CMK (cell line): ENCODE data around the gene DOCK1.

Experiments
- DNase-seq: peaks from one replicate; pipeline ENCODE4 v3.0.0-alpha.2; 2010; ENCODE audit warnings: low read depth

Gene DOCK1

DNA sequence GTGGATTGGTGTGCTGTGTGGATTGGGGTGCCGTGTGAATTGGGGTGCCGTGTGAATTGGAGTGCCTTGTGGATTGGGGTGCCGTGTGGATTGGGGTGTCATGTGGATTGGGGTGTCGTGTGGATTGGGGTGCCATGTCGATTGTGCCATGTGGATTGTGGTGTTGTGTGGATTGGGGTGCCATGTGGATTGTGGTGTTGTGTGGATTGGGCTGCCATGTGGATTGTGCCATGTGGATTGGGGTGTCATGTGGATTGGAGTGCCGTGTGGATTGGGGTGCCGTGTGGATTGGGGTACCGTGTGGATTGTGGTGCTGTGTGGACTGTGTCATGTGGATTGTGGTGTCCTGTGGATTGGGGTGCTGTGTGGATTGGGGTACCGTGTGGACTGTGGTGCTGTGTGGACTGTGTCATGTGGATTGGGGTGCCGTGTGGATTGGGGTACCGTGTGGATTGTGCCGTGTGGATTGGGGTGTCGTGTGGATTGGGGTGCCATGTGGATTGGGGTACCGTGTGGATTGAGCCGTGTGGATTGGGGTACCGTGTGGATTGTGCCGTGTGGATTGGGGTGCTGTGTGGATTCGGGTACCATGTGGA is 523.3 kb downstream of the DOCK1 start:
- no peak for DNase-seq

DNA sequence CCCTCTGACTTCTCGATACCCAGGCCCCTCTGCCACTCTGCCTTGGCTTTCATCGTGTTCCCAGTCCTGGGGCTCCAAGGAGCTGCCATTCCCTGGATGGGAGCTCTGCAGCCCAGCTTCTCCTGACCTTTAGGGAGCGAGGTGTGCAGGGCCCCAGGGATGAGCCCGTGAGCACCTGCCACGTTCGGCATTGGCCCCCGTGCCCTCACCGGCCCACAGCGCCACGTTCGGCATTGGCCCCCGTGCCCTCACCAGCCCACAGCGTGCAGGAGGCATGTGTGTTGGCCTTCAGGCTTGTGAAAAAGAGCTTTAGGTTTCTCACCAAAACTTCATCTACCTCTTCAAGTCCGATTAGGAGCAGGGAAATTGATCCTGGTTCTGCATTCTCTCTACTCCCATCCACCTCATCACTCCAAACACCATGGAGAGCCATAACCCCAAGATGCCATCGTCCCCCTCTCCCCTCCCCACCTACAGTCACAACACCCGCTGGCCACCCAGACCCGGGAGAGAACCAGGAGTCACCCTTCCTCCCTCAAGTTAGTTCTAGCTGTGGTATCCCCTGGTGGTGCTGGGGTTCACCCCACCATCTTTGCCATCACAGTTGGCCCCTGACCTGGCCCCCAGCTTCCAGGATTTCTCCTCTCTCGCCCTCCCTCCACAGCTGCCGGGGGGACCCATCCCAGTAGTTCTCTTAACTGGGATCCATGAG is 524.5 kb downstream of the DOCK1 start:
- no peak for DNase-seq

DNA sequence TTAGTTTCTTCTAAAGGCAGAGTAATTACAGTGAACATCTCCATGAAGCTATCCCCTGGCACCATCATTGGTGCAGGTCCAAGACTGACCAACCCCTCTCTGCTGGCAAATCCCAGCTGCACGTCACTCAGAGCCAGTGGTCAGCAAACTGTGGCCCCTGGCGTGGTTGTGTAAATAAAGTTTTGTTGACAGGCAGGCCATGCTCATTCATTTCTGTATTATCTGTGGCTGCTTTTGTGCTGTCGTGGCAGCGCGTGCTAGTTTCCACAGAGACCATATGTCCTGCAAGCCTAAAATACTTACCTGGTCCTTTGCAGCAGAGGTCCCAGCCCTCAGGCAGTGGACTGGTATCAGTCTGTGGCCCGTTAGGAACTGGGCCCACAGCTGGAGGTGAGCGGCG is 526.3 kb downstream of the DOCK1 start:
- no peak for DNase-seq

DNA sequence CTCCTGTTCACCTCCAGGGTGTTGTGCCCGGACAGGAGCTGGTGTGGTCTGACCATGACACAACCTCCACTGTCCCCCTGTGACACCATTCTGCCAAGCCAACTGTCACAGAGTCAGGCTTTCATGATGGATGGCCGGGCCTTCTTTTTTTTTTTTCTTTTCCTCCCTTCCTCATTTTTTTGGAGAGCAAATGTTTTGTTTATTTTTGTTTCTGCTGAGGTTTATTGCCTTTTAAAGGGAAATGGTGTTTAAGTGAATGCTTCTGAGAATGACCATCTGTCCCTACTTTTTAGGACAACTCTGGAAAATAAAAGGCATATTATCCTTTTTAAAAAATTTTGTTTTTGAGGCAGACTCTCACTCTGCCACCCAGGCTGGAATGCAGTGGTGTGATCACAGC is 528.8 kb downstream of the DOCK1 start:
- DNase-seq, result no peak

DNA sequence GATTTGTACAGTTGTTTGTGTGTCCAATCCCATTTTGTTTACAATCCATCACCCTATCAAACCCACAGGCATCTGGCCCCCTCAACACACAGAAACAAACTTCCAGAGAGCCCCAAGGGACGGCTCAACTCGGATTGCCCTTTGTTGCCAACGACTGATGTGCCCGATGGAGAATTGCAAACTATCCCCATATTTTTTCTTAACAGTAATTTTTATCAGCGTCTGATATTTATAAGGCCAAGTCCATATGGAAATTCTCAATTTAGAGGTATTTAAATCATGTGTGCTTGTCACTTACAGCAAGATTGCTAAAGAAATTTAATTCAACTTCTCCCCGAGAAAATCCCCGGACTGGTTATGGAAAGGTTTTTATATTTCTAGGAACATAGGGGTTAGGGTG is 530.0 kb downstream of the DOCK1 start:
- no peak for DNase-seq

DNA sequence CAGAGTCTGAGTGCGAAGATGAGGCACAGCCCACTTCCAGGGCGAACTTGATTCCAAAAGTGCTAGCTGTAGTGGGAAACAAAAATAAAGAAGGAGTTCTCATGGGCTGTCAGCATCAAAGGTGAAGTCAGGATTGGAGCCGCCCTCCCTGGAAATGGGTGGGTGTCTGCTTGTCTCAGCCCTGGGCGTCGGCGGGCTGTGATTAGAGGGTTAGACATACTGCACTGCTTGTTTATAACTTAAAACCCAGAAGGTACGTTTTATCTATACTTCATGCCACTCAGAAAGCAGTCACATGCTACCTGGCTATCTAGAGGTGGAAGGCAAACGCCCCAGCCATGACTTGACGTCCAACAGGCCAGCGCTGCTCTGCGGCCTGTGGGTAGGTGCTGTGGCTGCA is 535.1 kb downstream of the DOCK1 start:
- DNase-seq, result no peak

DNA sequence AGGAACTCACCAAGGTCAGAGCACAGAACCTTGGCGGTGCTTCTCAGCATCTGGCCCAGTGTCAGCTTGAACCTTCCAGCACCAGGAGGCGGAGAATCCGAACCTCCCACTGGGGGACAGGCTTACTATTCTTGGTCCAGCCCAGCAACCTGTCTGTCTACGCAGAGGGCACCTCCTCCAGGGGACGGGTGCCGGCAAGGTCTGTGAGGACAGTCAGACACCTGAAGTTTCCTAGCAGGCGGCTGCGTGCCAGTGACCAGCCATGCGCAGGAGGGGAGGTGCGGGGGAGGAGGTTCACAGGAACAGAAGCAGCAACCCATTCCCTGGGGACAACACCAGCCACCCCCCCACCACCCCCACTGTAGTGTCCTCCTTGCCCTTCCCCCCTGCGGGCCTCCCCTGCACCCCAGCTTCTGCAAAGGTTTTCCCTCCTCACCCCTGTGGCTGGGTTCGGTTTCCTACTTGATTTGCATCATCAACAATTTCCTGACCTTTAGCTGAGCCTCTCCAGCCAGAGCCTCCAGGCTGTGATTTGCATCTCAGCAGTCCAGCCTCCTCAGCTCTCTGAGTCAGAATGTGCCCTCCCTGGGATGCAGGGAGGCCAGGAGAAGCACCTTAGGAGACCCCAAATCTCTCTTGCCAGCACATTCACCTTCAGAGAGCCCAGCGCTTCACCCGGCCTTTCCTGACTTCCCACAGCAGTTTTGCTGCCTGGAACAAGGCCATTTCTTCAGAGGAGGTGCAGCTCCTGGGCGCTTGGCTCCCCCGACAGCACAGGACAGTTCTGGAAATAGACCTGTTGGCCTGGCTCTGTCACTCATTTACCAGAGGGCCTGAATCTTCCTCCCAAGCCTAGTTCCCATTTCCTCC is 536.4 kb downstream of the DOCK1 start:
- no peak for DNase-seq

DNA sequence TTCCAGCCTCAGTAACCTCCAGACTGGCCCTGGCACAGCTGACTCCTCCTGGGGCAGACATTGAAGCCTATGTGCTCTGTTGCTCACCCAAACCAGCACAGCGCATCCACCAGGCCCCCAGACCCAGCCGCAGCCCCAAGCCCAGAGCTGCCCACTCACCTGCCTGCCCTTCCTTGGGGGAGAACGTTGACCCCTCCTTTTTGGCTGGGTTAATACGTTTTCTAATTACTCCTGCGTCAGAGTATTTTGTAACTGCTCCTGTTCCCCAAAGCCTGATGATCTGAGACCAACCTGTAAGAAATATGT is 536.9 kb downstream of the DOCK1 start:
- no peak for DNase-seq

DNA sequence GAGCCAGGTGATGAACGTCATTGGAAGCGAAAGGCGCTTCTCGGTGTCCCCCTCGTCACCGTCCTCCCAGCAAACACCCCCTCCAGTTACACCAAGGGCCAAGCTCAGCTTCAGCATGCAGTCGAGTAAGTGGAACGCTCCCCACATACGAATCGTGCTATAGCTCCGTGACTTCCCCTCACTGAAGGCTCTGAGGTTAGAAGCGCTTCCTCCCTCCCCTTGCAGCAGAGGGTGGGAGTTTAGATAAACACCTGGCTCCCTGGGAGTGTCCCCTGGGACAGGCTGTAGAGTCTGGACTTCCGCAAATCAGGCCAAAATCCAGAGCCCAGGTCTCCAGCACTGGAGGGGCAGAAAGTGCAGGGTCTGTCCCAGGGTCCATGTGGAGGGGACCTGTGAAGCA is 538.9 kb downstream of the DOCK1 start:
- DNase-seq, result no peak

DNA sequence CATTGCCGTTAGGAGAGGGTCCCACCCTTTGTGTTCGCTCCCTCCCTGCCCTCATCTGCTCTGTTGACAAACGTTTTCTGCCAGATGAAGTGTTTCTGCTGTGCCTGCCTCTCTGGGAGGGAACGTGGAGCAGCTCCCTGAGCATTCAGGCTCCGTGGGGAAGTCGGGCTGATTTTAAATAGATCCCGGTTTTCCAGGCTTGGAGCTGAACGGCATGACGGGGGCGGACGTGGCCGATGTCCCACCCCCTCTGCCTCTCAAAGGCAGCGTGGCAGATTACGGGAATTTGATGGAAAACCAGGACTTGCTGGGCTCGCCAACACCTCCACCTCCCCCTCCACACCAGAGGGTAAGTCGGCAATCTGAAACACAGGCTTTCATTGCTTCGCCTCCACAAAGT is 542.0 kb downstream of the DOCK1 start:
- DNase-seq, result no peak

DNA sequence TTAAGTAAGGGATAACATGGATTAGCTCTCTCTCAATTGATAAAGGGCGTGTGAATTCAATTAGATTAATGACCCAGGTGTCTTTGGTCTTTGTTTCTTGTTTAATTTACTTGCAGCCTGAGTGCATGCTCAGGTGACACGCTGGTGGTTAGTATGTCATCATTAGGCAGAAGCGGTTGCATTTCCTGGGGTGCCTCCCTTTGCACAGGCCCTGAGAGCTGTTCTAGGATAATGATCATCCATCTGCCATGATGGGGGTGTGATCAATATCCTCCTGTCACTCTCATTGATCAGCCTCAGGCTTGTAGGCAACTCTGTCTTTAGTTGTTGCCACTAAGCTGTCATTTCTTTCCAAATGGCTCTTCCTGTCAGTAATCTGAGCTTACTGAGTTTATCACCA is 544.3 kb downstream of the DOCK1 start:
- no peak for DNase-seq

DNA sequence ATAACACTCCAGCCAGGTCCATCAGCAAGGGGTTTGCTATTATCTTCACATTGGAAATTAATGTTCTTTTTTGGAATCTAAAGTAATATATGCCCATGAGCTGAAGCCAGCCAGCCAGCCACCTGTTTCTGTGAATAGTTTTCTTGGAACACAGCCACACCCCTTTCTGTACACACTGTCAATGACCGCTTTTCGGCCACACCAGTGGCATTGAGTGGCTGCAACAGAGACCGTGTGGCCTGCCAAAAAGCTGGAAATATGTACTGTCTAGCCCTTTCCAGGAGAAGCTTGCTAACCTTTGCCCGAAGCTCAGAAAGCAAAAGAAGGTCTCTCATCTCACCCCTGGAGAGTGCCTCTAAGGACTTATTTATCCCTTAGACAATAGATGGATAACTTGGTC is 545.4 kb downstream of the DOCK1 start:
- DNase-seq, result no peak

DNA sequence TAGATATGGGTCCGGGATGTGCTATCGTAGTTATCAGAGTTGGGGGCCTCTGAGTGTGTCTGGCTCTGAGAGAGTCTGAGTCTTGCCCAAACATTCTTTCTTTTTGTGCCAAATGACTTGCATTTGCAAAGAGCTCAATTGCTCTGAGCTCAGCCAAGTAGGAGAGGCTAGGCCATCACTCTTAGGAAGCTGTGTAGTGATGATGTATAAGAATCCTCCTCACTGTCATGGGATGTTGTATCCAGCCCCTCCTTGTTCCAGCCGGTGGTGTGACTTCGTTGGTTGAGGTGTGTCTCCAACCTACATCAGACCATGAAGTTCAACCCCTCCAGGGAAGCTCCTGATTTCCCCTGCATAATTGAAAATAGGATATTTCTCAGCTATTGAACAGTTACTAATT is 546.4 kb downstream of the DOCK1 start:
- DNase-seq, result no peak

DNA sequence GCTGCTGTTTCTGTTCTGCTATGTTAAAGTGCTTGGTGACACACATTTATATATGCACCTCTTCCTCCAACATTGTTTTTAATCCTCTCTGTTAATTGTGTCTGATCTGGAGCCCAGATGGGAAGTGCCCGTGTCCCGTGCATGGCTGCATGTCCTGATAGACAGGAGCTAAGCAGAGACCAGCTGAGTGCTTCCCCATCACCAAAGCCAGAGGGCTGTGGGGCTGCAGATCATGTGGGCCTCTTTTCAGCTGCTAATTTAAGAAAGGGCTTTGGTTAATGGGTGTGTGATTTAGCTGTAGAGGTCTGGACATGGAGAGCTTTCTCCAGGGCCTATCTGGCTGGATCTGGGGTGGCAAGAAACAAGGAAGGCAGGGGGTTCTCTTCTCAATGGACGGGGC is 547.3 kb downstream of the DOCK1 start:
- no peak for DNase-seq

DNA sequence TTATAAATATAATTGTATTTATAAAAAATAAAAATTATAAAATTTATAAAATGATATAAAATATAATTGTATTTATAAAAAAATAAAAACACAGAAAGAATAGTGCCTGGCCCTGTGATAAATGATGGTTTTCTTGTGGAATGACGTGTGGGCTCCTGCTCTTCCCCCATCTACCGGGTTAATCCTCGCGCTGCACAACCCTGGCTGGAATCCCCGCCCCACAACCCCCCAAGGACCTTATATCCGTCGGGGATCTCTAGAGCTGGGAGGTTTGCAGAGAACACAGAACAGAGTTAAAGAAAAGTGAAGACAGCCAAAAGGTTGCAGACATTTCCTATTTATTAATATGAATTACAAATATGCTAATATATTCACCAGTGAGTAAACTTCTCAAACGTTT is 548.5 kb downstream of the DOCK1 start:
- no peak for DNase-seq

DNA sequence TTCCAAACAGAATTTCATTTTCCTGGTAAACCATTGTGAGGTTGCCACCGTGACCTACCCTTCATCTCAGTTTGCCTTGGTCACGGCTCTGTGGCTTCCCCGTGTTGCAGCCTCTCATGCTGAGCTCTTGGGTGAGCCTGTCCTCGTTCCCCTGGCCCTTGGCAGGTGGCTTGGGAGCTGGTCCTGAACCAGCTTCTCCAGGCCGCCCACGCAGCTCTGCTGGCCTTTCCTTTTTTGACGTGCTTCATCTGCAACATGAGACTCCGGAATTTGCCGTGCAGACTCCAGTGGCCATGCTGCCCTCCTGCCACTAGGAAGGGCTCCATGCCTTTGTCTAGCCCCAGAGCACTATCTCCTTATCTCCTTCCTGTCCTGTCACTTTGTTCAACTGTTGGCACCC is 550.9 kb downstream of the DOCK1 start:
- DNase-seq, result no peak

DNA sequence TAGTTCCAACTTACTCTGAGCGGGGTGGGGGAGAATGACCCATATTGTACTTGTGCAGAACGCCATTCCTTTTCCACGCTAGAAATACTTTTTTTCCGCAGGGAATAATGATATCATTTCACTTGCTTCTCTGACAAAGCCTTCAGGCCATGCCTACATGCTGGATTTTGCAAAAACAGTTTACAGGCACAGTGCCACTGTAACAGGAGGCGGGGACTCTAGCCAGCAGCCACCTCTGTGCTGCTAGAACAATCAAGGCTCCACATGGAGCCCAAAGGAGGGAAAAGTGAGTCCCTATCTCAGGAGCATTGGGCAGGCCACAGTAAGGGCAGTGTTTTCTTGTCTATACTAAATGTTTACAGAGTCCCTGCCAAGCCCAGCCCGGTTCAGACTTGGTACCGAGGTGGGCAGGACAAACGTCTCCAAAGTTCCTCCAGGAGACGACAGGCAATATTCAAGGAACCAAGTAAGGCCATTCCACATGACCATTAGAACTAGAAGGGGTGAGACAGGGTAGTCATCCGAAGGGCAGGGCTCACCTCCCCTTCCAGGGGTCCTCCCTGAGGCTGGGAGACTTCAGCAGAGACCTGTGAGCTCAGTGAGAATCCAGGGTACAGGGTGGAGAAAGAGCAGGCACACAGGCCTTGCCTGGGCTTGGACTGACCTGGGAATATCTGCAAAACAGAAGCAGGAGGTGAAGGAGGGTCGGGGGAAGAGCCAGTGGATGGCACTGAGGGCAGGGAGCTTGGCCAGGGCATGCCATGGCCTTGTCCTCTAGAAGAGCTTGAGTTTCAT is 553.0 kb downstream of the DOCK1 start:
- DNase-seq, result no peak

DNA sequence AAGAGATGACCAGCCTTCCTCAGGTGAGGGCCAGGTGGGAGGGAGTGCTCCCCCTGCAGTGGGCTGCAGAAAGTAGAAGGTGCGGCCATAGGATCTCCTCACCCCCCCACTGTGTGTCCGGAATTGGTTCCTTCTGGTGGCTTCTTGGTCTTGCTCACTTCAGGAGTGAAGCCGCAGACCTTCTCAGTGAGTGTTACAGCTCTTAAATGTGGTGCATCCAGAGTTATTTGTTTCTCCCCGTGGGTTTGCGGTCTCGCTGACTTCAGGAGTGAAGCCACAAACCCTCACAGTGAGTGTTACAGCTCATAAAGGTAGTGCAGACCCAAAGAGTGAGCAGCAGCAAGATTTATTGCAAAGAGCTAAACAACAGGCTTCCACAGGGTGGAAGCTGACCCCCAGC is 553.6 kb downstream of the DOCK1 start:
- no peak for DNase-seq

DNA sequence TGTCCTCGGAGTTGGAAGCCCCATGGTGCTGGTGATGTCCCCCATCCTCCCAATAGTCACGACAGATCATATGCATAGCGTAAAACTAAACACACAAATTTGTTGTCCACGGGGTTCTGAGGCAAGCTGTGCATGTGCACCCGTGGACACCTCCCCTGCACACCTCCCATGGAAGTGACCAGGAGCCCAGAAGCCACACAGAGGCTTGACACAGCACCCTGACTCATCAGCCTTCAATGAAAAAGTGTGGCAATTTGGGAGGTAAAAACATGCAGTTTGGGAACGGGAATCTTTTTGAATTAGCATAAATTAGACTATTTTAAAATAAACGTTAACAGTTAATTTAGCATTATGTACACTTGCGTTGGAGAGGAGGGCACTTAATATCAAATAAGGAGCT is 554.7 kb downstream of the DOCK1 start:
- no peak for DNase-seq

DNA sequence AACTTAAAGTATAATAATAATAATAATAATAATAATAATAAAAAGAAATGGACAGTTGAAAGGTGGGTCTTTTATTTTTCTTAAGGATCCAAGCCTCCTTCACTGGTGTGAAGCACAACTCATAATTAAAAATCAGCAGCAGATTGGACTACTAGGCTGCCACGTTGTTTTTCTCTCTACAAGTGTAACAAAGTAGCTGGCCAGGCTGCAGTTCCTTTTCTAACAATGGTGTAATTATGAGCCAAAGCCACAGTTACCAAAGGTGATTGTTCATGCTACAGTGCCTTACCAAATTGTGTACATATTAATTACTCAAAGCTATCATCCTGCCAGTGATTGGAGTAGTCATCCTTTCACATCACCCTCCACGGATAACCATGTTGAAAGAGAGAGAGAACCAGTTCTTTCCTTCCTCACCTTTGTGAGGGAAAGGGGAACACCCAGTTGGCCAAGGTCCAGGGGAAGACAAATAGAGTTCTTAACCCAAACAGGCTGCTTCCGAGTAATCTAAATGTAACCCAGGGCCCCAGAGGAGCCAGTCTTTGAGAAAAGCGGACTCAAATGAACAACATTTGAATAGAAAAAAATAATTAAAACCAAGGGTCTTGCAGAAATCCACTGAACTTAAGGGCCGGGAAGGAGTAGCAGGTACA is 557.5 kb downstream of the DOCK1 start:
- no peak for DNase-seq

DNA sequence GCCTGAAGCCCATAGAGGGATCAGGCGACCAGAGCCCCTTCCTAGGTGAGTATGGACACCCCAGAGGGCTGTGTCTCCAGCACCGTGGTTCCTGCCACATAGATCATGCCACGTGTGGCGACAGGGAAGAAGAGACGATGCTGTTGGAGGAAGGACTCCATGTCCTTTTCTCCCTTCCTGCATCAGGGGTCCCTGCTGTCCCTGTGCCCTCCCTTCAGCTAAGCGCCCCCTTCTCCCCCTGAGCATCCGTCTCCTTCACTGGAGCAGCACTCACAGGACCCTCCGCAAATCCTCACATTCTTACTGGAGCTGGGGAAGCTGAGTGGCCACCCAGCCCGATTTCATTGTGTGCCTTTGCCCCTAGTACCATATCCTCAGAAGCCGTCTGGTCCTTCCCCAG is 558.3 kb downstream of the DOCK1 start:
- no peak for DNase-seq

DNA sequence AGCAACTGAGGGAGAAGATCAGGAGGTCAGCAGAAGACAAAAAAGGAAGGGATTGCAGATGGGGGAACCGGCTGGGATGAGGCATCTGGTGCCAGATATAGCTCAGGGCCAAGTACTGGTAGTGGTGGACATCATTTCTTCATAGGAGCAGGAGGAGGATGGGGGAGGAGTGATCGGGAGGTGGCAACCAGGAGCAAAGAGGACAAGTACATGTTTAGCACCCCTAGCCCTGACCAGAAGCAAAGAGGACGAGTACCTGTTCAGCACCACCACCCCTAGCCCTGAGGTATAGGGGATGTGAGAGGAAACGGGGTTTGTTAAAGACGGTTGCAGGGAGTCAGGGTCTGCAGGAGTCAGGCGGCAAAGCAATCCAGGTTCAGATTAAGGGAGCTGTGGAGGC is 559.3 kb downstream of the DOCK1 start:
- no peak for DNase-seq
